LNCaP clone FGC (cell line): ENCODE data around the gene EEFSEC.
A peak's percentile ranks its signal among the peaks of the same experiment; 100 is the strongest.

Experiments
- DNase-seq: peaks from one replicate; pipeline ENCODE4 v3.0.0-alpha.2; 2011; ENCODE audit warnings: low read depth
- H3K4me3 ChIP-seq: 2 replicates; pipeline ENCODE4 v1.5.1; 2011; ENCODE audit warnings: mild to moderate bottlenecking, low read depth, low read length, control low read depth
- CTCF ChIP-seq: IDR thresholded peaks from 2 replicates; pipeline ENCODE4 v1.5.1; 2012; ENCODE audit warnings: mild to moderate bottlenecking; ENCODE audit not compliant: control insufficient read depth, insufficient read depth; ENCODE audit errors: extremely low read depth

The EEFSEC gene

GRCh38 chr3:128431803-128432300 lies 278.6 kb downstream of the EEFSEC start:
- DNase-seq: no peak
- no peak for TF ChIP-seq CTCF
- H3K4me3 ChIP-seq: no peak overlapping the region

- DNase-seq: no peak
- TF ChIP-seq CTCF: no peak
- H3K4me3 ChIP-seq: no peak overlapping the region
Measured at GRCh38 chr3:128432301-128432970, 279.2 kb downstream of the EEFSEC start.

GRCh38 chr3:128432971-128433836 lies 279.9 kb downstream of the EEFSEC start:
- no peak for DNase-seq
- no peak overlapping the region for H3K4me3 ChIP-seq

GRCh38 chr3:128433837-128434165 lies 280.5 kb downstream of the EEFSEC start:
- no peak overlapping the region for H3K4me3 ChIP-seq
- no peak for DNase-seq
- TF ChIP-seq CTCF: no peak

More at GRCh38 chr3:128432971-128433836, 279.9 kb downstream of the EEFSEC start:
- TF ChIP-seq CTCF: no peak

- no peak overlapping the region for H3K4me3 ChIP-seq
- no peak for TF ChIP-seq CTCF
- DNase-seq: no peak
Measured at GRCh38 chr3:128434524-128434923, 281.2 kb downstream of the EEFSEC start.

- peak; percentile 81 for DNase-seq
- H3K4me3 ChIP-seq: no peak overlapping the region
- no peak for TF ChIP-seq CTCF
Measured at GRCh38 chr3:128435058-128435457, 281.8 kb downstream of the EEFSEC start.
